ENCODE data around the gene FPGS.
"Not testable (repeated sequence)": the region's sequence is repeated elsewhere in the genome, so short reads cannot be mapped to it uniquely, and the experiment has no call there.

Gene FPGS

GRCh38 chr9:127814619-127815511 is 12.2 kb downstream of the FPGS start:
- no peak for DNase-seq

- no peak for DNase-seq
These were observed 13.1 kb downstream of the FPGS start for GRCh38 chr9:127815512-127816361.

GRCh38 chr9:127816362-127816725 is 13.7 kb downstream of the FPGS start:
- no peak for DNase-seq

- no peak for DNase-seq
These were observed 14.0 kb downstream of the FPGS start for GRCh38 chr9:127816728-127817127.

- no peak for DNase-seq
These were observed 15.3 kb downstream of the FPGS start for GRCh38 chr9:127817881-127818434.

- DNase-seq: no peak
These were observed 15.9 kb downstream of the FPGS start for GRCh38 chr9:127818574-127818973.

GRCh38 chr9:127822108-127822507 is 19.4 kb downstream of the FPGS start:
- DNase-seq: no peak

GRCh38 chr9:127825319-127826051 is 22.8 kb downstream of the FPGS start:
- DNase-seq: no peak

- no peak for DNase-seq
These were observed 23.7 kb downstream of the FPGS start for GRCh38 chr9:127826253-127826913.

- DNase-seq: peak; percentile 56
These were observed 25.8 kb downstream of the FPGS start for GRCh38 chr9:127828262-127829031.

- no peak for DNase-seq
These were observed 26.7 kb downstream of the FPGS start for GRCh38 chr9:127829205-127829906.

- no peak for DNase-seq
These were observed 29.6 kb downstream of the FPGS start for GRCh38 chr9:127832248-127832647.

GRCh38 chr9:127833555-127833954 is 30.9 kb downstream of the FPGS start:
- no peak for DNase-seq

- no peak for DNase-seq
These were observed 33.4 kb downstream of the FPGS start for GRCh38 chr9:127835991-127836516.

- DNase-seq: not testable (repeated sequence)
These were observed 33.9 kb downstream of the FPGS start for GRCh38 chr9:127836561-127836960.

GRCh38 chr9:127837346-127837745 is 34.7 kb downstream of the FPGS start:
- DNase-seq: peak; percentile 22

- DNase-seq: no peak
These were observed 35.8 kb downstream of the FPGS start for GRCh38 chr9:127838375-127839078.

GRCh38 chr9:127841087-127841835 is 38.6 kb downstream of the FPGS start:
- no peak for DNase-seq

- DNase-seq: no peak
These were observed 42.2 kb downstream of the FPGS start for GRCh38 chr9:127844821-127845359.

Measured in NCI-H1092 treated with DMSO at 0.1 percent for 48 hours (cell line).